ENCODE results near the gene CLCNKA.
"Not testable (repeated sequence)": the region's sequence is repeated elsewhere in the genome, so short reads cannot be mapped to it uniquely, and the experiment has no call there.

DNA sequence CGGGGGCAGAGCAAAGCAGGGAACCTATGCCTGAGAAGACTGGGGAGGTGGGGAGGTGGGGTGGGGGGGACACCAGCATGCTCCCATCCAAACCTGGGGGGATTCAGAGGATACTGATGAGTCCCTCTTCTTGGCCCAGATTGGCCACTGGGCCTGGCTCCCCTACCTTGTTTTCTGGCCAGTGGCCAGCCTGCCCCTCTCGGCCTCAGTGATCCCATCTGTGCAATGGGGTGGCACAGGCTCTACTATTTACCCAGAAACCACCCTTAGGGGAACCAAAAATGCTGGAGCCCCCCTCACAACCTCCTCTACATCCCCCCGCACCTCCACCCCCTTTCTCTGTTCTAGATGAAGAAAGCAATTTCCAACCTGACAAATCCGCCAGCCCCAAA lies 34.7 kb downstream of the CLCNKA start:
- TF ChIP-seq, protein P1, sequence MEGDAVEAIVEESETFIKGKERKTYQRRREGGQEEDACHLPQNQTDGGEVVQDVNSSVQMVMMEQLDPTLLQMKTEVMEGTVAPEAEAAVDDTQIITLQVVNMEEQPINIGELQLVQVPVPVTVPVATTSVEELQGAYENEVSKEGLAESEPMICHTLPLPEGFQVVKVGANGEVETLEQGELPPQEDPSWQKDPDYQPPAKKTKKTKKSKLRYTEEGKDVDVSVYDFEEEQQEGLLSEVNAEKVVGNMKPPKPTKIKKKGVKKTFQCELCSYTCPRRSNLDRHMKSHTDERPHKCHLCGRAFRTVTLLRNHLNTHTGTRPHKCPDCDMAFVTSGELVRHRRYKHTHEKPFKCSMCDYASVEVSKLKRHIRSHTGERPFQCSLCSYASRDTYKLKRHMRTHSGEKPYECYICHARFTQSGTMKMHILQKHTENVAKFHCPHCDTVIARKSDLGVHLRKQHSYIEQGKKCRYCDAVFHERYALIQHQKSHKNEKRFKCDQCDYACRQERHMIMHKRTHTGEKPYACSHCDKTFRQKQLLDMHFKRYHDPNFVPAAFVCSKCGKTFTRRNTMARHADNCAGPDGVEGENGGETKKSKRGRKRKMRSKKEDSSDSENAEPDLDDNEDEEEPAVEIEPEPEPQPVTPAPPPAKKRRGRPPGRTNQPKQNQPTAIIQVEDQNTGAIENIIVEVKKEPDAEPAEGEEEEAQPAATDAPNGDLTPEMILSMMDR (IDR thresholded peaks at IDR 0.05; ENCODE audit: borderline replicate concordance, extremely low read depth, low read length, poor library complexity, severe bottlenecking) = not testable (repeated sequence)
- TF ChIP-seq EZH2 (IDR thresholded peaks at IDR 0.05; ENCODE audit: borderline replicate concordance, low read depth, low read length, severe bottlenecking) = not testable (repeated sequence)
